Neural cell (in vitro differentiated cells): ENCODE results near the gene GSE1. TPM values are rescaled to one million over a fixed set of nuclear protein-coding genes. Genes with fewer than 3 reads are reported as not detected.
A peak's percentile ranks its signal among the peaks of the same experiment; 100 is the strongest.

ENCODE experiments used
- H2AFZ ChIP-seq: fragments of 200-600, 300-800 bp; sonication (generic), shearing (Covaris generic); 2 replicates; pipeline ENCODE4 v1.6.0; 2014; ENCODE audit warnings: low read depth, mild to moderate bottlenecking, antibody characterized with exemption, low read length, moderate library complexity
- H3F3A ChIP-seq: fragments of 200-600 bp; shearing (Covaris generic); 2 replicates; pipeline ENCODE4 v1.6.1; 2016; ENCODE audit warnings: mild to moderate bottlenecking, moderate library complexity, mixed read lengths, antibody characterized with exemption, low read length; ENCODE audit not compliant: insufficient read depth, poor library complexity, severe bottlenecking
- H3K27ac ChIP-seq: fragments of 200-600, 300-800 bp; sonication (generic), shearing (Covaris generic); 2 replicates; pipeline ENCODE4 v1.5.1; 2014; ENCODE audit warnings: mild to moderate bottlenecking, low read length, moderate library complexity
- H3K27me3 ChIP-seq: fragments of 300-800, 200-600 bp; sonication (generic), shearing (Covaris generic); 2 replicates; pipeline ENCODE4 v1.6.0; 2014; ENCODE audit warnings: mild to moderate bottlenecking, low read depth, low read length, moderate library complexity; ENCODE audit not compliant: insufficient read depth
- H3K36me3 ChIP-seq: fragments of 300-800, 200-600 bp; sonication (generic), shearing (Covaris generic); 2 replicates; pipeline ENCODE4 v1.5.1; 2014; ENCODE audit warnings: mild to moderate bottlenecking, antibody characterized with exemption, low read length, moderate library complexity; ENCODE audit not compliant: insufficient read depth
- H3K4me2 ChIP-seq: fragments of 300-800, 200-600 bp; sonication (generic), shearing (Covaris generic); 2 replicates; pipeline ENCODE4 v1.6.0; 2014; ENCODE audit warnings: mild to moderate bottlenecking, low read length
- H3K4me3 ChIP-seq: fragments of 300-800, 200-600 bp; sonication (generic), shearing (Covaris generic); 2 replicates; pipeline ENCODE4 v1.5.1; 2014; ENCODE audit warnings: mild to moderate bottlenecking, low read length, moderate library complexity
- H3K79me2 ChIP-seq: fragments of 200-600 bp; shearing (Covaris generic); replicated peaks from 2 replicates; pipeline ENCODE4 v1.6.0; 2014; ENCODE audit warnings: mild to moderate bottlenecking, low read length, moderate library complexity; ENCODE audit not compliant: insufficient read depth
- H3K9ac ChIP-seq: fragments of 300-800, 200-600 bp; sonication (generic), shearing (Covaris generic); 2 replicates; pipeline ENCODE4 v1.6.1; 2016; ENCODE audit warnings: mild to moderate bottlenecking, low read length, mixed read lengths
- H3K9me2 ChIP-seq: fragments of 200-600 bp; shearing (Covaris generic); 2 replicates; pipeline ENCODE4 v1.6.1; 2016; ENCODE audit warnings: mild to moderate bottlenecking, low read length, mixed read lengths; ENCODE audit not compliant: insufficient read depth
- H3K9me3 ChIP-seq: fragments of 200-600, 300-800 bp; sonication (generic), shearing (Covaris generic); 2 replicates; pipeline ENCODE4 v1.6.1; 2016; ENCODE audit warnings: mild to moderate bottlenecking, mixed run types, low read length, moderate library complexity, mixed read lengths
- H4K20me1 ChIP-seq: fragments of 200-600 bp; shearing (Covaris generic); 2 replicates; pipeline ENCODE4 v1.6.1; 2016; ENCODE audit warnings: mild to moderate bottlenecking, mixed run types; ENCODE audit not compliant: insufficient read depth
- CTCF ChIP-seq: fragments of 450-650 bp; IDR thresholded peaks from 2 replicates; pipeline ENCODE4 v1.5.1; 2014; ENCODE audit warnings: antibody characterized with exemption, mild to moderate bottlenecking, moderate library complexity; ENCODE audit not compliant: poor library complexity, severe bottlenecking
- EP300 ChIP-seq: fragments of 450-650 bp; conservative IDR thresholded peaks from 2 replicates; pipeline ENCODE4 v1.6.1; 2014; ENCODE audit warnings: antibody characterized with exemption, mild to moderate bottlenecking, moderate library complexity; ENCODE audit not compliant: poor library complexity, severe bottlenecking
- EZH2 ChIP-seq: fragments of 200-600, 300-800 bp; shearing (Covaris generic), sonication (generic); IDR thresholded peaks from 2 replicates; pipeline ENCODE4 v1.6.1; 2014; ENCODE audit warnings: antibody characterized with exemption, low read length, borderline replicate concordance, mild to moderate bottlenecking; ENCODE audit not compliant: insufficient read depth, poor library complexity, severe bottlenecking
- MXI1 ChIP-seq: fragments of 450-650 bp; conservative IDR thresholded peaks from 2 replicates; pipeline ENCODE4 v1.6.1; 2014; ENCODE audit warnings: antibody characterized with exemption, mild to moderate bottlenecking; ENCODE audit not compliant: poor library complexity, severe bottlenecking
- POLR2AphosphoS5 ChIP-seq: IDR thresholded peaks from 2 replicates; pipeline ENCODE4 v1.6.1; 2012
- RAD21 ChIP-seq: fragments of 450-650 bp; conservative IDR thresholded peaks from 2 replicates; pipeline ENCODE4 v1.6.1; 2014; ENCODE audit warnings: antibody characterized with exemption, mild to moderate bottlenecking, moderate library complexity
- REST ChIP-seq: IDR thresholded peaks from 2 replicates; pipeline ENCODE4 v1.6.1; 2012; ENCODE audit warnings: borderline replicate concordance
- SMC3 ChIP-seq: fragments of 450-650 bp; conservative IDR thresholded peaks from 2 replicates; pipeline ENCODE4 v1.6.1; 2014; ENCODE audit warnings: antibody characterized with exemption, mild to moderate bottlenecking, moderate library complexity; ENCODE audit not compliant: poor library complexity
- TAF1 ChIP-seq: IDR thresholded peaks from 2 replicates; pipeline ENCODE4 v1.6.1; 2012; ENCODE audit warnings: low read depth
- polyA plus RNA-seq: library from polyadenylated mRNA; depleted of rRNA; stranded (reverse); fragments of >200 nt; gene quantifications from 2 replicates; pipeline ENCODE4 v1.2.3, GENCODE V29; 2014

The GSE1 gene
- polyA plus RNA-seq, 1 donor from 2014 or later, result 35.6 TPM

- no peak overlapping the region for H3K4me2 ChIP-seq
- H3F3A ChIP-seq, result no peaks in the 10 kb centered on the region
- H2AFZ ChIP-seq, result no peak overlapping the region
- H3K9me2 ChIP-seq, result no peaks in the 10 kb centered on the region
- peaks cover 95% of the 10 kb centered on the region for H3K79me2 ChIP-seq
- peak overlapping the region; percentile 34 for H3K9ac ChIP-seq
- H3K27ac ChIP-seq, result peak overlapping the region; percentile 60
- H3K27me3 ChIP-seq, result no peaks in the 10 kb centered on the region
- TF ChIP-seq REST (no peak), EP300 (no peak), POLR2AphosphoS5 (no peak), RAD21 (no peak), EZH2 (no peak), SMC3 (no peak), CTCF (no peak), TAF1 (no peak), MXI1 (no peak)
- H3K9me3 ChIP-seq, result no peaks in the 10 kb centered on the region
- H3K36me3 ChIP-seq, result no peaks in the 10 kb centered on the region
- peak overlapping the region; percentile 42 for H3K4me3 ChIP-seq
- peaks cover 16% of the 10 kb centered on the region for H4K20me1 ChIP-seq
Measured at GRCh38 chr16:85567101-85567866, 45.8 kb upstream of the GSE1 start.

GRCh38 chr16:85567935-85568334, 45.2 kb upstream of the GSE1 start:
- Histone ChIP-seq H4K20me1 (peaks cover 16% of the 10 kb centered on the region), H3K79me2 (peaks cover 95% of the 10 kb centered on the region), H3K36me3 (no peaks in the 10 kb centered on the region), H3K4me2 (no peak overlapping the region), H3K9ac (no peak overlapping the region), H3K27ac (no peak overlapping the region), H2AFZ (no peak overlapping the region), H3K4me3 (no peak overlapping the region), H3K27me3 (no peaks in the 10 kb centered on the region), H3F3A (no peaks in the 10 kb centered on the region), H3K9me3 (no peaks in the 10 kb centered on the region), H3K9me2 (no peaks in the 10 kb centered on the region)
- TF ChIP-seq EZH2 (no peak), CTCF (no peak), SMC3 (no peak), MXI1 (no peak), EP300 (no peak), RAD21 (no peak)
